Stimulated activated CD4-positive, alpha-beta T cell treated with anti-CD3 and anti-CD28 coated beads, Interleukin-1b, Interleukin-23, amount 100 ng/mL, for 1 hour (primary cell): ENCODE results near the gene IL34.

Experiments used
- DNase-seq, 2 donors: peaks; one replicate each; pipeline ENCODE4 v3.0.0-alpha.2; 2020; ENCODE audit warnings: low read depth in 2 of 2

The IL34 gene

DNA sequence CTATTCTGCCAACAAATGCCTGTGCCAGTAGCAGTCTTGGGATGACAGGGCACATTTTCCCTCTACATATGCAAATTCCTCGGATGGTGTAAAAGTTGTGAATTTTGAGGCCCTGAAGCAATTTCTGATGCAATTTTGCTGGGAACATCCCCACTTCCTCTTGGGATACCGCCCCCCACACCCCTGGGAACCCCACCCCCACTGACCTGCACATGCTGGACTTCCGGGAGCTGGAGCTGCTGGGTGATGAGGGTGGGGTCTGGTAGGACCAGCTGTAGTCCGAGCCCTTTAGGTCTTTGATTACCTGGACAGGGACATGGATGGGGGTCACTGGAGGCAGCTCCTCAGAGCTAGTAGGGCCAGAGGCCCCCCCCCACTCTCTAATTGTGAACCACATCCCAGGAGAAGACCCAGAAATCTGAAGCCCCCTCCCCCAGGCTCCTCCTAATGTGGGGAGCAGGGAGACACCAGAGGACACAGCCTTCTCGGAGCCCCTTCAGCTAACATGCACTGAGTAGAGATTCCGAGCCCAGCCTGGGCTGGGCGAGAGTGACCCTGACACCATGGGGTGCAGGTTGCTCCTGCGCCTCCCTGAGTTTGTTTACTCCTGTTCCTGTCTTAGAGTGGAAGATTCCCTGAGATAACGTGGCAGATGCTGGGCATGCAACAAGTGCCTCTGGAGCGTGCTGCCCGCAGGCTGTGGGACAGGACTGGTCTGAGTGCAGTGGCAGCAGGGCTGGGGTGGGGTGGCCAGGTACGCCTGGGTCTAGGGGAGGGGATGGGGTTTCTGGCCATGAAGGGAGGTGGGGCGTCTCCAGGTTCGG is 30.5 kb downstream of the IL34 start:
- no peak for DNase-seq

DNA sequence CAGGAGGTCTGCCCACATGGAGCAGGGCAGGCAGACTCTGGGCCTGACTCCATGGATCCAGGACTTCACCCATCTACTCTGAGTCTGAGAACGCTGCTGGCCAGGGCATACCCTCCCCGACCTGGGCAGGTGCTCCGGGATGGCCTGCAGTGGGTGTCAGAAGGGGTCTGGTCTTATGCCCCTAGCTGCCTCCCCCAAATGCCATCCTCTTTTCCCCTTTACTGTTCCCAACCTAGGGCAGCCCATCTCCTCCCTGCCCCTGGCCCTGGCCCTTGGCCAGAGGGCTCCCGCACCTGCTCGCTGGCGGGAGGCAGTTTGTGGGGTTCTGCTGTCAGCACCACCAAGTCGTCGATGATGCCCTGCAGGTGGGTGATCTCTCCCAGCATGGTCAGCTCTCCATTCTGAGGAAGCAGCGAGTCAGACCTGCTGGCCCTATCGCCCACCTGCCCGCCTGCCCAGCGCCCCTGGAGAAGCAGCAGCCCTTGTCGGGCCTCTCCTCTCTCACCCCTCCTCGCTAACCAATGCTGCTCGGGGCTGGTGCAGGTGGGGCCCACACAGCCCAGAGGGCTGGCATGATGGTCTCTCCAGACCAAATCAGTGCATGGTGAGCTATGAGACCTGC is 31.3 kb downstream of the IL34 start:
- no peak for DNase-seq

DNA sequence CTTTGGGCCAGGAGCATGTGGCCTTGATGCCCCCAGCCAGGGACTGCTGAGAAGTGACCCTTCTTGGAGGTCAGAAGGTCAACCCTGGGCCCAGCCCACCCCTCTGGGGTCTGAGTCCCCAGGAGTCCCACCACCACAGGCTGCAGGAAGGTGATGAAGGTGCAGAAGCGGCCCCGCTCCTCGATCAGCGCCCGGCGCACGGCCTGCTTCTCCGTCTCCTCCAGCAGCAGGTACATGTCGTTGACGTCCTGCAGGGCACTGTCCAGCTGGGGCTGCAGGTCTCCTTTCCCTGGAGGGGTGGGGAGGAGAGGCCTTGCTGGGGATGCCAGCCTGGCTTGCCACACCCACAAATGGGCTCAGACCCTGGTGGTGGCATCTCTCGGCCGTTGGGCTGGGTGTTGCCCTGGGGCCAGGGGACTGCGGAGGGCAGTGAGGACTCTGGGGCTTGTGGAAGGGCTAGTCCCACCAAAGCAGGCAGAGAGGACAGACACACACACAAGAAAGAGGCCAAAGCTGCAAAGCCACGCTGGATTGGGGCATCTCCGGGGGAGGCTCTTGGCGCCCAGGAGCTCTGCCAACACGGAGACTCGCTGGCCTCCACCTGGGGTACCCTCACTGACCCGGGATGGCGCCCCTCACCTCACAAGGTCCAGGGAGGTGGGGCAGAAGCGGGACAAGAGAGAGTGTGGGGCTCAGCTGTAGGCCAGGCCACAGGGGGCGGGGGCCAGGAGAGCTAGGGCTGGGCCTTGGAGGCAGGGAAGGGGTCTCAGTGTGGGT is 31.9 kb downstream of the IL34 start:
- DNase-seq = no peak

DNA sequence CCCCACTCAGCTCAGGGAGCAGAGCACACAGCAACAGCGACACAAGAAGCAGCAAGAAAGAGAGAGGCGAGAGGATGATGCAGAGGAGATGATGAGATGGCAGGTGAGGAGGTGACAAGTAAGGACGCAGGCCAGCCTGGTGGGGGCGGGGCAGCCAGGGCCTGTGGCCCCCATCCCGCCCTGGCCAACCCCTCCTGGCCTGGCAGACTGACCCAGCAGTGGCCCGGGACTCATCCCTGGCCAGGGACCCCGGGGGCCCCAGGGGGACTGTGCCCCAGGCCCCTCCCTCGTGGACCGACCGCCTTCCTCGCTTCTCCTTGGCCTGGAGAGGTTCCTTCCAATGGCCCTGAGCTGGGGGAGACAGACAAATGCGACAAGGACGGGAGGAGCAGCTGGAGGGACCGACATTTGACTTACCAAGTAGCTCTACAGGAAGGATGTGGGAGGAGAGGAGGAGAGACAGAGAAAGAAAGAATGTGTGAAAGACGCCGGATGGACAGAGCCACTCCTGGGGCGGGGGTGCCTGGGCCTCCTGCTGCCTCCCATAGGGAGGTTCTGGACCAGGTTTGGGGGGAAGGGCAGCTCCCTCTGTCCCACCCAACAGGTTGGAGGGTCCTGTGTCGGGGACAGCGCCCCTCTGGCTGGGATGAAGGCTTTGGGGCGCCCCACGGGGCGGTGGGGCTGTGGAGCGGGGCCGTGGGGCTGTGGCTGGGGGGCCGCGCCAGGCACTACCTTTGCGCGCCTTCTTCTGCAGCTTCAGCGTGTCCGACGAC is 32.7 kb downstream of the IL34 start:
- no peak for DNase-seq

DNA sequence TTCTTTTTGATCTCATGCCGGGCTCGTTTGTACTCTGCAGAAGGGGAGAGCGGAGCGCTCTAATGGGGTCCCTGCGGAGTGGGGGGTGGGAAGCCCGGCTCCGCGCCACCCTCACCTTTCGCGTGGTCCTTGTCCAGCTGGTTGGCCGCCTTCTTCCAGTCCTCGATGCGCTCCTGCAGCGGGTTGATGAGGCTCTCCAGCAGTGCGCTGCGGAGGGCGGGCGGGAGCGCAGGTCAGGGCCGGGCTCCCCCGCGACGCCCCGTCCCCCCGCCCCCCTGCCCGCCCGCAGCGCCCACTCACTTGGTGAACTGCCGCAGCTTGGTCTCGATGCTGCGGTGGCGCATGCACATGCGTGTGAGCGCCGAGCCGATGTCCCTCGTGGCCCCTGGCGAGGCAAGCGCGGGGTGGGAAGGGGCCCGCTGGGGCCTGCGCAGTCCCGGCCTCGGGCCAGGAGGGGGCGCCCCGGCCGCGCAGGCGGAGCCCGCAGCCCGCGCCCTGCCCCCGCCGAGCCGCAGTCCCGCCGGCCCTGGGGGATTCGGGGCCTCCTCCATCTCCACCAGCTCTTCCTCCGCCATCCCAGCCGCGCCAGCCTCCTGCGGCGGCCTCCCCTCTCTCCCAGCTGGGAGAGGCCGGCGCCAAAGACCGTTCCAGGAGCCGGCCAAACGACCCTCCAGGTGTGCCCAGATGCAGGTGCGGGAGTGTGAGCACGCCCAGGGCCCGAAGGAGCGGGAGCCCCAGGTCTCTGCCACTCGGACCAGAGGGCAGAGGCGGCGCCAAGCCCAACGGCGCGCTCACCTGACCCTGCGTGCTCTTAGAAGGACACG is 33.5 kb downstream of the IL34 start:
- no peak for DNase-seq

DNA sequence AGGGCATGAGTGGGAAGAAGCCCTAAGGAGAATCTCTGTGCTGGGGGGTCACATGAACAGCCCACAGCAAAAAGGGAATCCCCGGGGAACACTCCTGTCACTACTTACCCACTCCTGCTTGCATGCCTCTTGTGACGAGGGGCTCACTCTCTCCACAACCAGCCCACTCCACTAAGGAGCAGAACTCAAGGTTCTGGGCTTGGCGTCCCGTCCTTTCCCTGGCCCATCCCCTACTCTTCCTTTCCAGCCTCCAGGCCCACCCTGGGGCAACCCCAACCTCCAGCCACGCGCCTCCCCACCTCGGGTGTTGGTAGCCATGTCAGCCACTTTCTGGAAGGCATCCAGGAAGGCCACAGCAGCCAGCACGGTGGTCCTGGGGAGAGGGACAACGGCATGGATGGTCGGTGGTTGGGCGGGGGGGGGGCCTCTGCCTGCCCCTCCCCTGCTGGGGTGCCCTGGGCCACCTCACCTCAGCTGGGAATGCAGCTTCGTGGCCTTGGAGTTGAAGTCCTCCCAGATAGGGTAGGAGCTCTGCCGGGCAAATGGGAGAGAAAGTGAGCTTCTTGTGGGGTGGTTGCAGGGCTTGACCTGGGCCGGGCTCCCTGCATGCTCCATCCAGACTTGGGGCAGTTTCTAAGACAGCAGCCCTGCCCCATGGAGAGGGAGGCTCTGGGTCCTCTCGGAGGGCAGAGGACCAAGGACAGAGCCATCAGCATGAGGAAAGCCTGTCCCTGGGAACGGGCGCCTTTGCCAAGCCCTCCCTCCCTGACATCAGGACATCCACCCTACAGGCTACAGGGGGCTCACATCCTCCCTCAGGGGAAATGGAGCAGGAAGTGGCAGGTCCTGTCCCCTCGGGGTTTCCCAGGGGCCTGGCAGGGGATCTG is 34.4 kb downstream of the IL34 start:
- no peak for DNase-seq

DNA sequence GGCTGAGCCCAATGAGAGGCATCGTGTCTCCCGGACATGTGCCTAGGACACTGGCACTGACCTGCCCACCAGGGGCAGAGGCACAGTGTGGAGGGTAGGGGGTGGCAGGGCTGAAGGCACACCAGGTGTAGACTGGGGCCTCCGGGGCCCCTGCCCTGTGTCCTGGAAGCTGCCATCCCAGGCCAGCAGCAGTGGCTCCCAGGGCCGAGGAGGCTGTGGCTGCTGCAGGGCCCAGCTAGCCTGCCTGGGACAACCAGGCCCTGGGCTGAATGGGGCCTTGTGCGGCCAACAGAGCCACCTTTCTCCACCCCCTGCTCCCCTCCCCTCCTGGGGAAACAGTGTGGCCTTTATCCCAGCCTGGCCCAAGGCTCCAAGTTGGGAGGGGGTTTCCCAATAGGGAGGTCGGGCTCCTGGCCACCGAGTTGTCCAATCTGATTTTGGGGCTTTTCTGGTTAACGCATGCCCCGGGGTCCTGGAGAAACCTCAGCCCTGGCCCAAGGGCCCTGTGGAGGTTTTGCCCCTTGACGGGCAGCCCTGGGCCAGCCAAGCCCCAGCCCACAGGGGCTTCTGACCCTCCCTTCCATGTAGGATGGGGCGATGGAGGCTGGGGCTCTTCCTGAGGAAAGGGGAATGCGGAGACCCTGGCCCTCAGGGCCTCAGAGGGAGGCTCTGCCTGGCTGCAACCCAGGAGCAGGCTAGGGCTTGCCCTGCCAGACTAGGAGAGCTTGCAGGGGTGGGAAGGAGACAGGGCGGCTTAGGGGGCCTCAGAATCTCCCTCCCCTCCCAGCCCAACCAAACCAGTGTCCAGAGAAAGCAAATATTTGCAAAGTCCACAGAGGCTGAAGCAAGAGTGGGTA is 35.3 kb downstream of the IL34 start:
- no peak for DNase-seq

DNA sequence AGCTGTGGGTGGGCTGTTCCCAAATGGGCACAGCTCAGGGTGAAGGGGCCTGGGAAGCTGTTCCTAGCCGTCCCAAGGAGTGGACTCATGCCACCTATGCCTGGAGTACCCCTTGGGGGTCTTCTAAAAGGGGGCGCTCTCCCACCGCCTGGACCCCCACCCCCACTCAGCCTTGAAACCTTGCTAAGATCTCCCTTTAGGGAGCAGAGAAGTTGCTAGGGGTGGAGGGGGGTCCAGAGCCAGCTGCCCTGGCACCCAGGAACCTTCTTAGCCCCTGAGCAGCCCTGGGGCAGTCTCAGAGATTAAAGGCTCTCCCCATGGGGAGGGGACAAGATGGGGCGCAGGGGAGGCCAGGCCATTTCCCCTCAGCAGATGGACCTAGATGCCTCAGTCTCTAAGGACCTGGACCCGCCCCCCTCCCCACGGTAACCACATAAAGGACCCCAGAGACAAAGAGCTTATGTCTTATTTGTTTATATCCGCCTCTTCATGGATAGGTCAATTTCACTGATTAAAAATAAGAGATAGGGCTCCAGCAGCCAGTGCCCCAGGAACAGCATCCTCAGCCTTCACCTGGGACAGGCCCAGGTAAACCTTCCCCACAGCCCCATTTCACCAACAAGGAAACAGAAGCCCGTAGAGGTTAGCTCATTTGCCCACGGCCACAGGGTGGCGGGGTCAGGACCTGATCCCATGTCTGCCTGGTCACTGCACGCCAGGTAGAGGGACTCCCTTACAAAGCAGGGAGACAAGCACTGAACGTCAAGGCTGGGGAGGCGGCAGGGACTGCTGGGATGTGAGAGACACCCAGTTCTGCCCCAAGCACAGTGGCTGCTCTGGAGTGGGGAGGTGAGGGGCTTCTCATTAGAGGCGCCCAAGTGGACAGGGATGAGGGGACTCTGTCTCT is 36.1 kb downstream of the IL34 start:
- DNase-seq = no peak

DNA sequence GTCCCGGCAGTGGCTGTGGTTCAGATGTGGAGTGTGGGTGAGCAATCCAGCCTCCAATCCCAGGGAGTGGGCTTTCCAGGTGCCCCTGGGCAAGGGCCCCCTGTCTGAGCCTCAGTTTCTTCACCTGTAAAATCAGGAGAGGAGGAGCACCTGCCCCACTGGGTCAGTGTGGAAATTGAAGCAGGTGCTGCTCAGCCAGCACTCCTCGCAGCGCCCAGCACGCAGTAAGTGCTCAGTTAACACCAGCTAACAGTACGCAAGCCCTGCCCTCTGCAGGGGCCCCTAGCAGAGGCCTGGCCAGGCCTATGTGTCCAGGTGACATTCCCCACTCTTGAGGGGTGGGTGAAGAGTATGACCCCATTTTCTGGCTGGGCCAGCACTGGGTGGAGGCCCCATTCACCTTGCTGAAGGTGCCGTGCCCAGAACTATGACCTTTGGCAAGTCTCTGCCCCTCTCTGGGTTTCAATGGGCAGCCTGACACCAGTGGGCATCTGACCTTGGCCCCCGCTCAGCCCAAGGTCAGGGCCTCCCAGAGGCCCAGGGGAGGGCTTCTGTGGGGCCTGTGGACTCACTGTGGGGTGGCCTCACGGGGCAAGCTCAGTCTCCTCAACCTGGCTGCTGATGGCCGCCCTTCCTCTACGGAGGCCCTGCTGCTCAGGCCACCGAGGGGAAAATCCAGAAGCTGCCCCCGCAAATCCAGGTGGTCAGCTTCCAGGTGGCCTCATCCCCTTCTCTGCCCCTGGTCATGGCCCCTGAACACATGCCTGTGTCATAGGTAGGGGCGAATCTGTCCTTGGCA is 37.0 kb downstream of the IL34 start:
- DNase-seq = no peak

DNA sequence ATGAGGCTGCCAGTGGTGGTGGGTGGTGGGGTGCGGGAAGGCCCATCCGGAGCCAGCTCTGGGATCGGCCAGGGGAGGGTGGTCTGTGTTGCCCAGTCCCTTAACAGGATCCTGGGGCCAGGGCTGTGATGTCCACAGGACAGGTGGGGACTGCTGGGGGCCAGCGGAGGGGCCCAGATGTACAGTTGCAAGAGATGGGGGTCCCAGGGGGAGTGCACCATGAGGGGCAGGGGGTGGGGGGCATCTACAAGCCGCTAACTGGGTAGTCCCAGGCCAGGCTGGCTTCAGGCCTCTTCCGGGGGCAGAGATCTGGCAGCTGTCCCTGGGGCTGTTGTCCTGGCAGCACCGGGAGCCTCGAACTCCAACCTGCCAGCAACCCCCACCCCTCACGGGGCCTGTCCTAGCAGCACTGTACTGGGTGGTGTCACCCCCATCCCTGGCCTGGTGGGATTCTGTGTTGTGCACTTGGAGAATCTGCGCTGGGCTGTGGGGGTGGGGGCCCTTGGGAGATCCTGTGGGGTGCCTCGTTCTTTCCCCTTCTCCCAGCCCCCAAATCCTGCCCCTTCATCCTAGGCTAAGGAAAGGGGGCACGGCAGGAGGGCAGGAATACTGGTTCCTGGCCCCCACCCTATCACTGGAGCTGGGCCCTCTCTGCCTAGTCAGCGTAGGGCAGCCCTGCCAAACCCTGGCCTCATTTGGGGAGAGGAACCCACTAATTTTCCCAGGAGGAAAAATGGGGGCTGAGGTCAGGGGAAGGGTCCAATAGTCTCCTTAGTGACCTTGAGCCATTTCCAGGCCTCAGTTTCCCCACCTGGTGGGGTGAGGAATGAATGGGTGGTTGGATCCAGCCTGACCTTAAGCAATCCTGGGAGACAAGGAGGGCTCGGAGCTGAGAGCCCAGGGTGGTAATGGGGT is 38.0 kb downstream of the IL34 start:
- DNase-seq = no peak

DNA sequence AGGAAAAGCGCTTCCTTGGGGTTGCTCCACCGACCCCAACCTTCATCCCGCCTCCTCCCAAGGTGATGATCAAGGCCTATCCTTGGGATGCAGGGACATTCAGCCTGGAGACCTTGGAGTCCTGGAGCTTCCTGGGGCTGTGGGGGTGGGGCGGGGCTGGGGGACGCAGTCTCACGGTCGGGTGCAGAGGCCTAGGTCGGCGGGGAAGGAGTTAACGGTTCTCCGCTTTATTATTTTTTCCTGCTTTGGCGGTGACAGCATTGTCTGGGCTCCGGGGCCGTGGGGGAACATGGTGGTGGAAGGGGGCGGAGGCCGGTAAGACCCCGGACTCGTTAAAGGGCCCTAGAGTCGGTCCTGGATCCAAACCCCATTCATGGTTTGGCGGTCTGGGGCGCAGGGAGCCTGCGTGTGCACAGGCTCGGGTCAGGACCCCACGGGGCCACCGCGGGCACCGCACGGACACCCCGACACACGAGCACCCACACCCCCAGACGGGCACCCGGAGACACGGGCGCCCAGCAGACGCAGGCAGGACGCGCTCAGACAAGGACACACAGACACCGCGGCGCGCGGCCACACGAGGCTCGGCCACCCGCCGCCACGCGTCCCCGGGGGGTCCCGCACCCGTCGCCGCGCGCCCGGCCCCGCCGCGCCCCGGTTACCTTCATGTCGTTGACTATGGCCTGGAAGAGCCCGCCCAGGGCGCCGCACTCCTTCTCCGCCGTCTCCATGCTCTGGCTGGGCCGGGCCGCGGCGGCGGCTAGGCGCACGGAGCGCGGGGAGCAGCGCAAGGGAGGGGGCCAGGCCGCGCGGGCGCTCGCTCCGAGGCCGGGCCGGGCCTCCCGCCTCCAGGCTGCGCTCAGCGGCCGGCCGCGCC is 38.9 kb downstream of the IL34 start:
- no peak for DNase-seq

DNA sequence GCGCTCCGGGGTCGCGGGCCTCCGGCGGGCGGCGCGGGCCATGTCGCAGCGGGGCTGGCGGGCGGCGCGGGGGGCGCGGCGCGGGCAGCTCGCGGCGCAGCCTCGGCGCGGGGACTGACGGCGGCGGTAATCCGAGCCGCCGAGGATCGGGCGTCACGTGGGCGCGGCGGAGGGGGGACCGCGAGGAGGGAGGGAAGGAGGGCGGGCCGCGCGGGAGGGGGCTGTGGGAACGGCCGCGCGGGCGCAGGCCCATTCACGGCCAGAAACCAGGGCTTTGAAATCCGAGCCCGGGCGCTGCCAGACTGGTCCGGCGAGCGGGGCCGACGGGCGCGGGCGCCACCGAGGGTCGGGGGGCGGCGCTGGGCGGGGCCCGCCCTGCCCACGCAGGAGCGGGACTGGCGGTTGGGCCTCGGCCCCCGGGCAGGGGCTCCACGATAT is 39.6 kb downstream of the IL34 start, which contains the start of gene MTSS2:
Gene MTSS2 (minus strand): TSS at position 116 of the 438 bp plus-strand sequence. CDS start 262 bp downstream, outside the sequence.
- no peak for DNase-seq

DNA sequence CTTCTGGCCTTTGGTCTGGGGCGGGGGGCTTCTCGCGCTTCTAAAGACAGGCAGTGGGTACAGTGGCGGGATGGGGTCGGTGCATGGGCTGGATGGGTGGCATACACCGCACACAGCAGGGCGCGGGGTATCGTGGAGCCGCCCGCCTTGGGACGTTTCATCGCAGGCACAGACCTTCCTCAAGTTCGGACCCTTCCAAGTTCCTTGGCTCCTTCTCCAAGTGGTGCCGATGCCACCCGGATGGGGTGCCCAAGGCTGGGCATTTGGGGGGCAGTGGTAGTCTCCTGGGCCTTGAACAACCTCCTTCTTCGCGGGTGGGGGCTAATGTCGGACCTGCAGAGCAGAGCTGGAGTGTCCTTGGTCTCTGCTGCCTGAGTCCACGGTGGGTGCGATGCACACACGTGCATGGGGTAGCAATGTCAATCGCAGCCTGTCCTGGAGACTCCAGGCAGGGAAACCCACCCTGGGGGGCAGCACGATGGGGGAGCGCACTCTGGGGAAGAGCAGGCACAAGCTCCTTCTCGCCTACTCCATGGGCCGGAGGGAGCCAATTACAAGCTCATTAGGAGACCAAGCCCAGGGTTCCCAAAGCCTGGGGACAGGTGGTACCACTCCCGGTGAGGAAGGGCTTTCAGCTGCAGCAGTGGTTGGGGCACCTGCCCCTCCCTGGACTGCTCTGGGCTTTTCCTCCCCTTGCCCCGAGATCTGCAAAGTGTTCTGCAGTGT is 40.2 kb downstream of the IL34 start:
- no peak for DNase-seq

DNA sequence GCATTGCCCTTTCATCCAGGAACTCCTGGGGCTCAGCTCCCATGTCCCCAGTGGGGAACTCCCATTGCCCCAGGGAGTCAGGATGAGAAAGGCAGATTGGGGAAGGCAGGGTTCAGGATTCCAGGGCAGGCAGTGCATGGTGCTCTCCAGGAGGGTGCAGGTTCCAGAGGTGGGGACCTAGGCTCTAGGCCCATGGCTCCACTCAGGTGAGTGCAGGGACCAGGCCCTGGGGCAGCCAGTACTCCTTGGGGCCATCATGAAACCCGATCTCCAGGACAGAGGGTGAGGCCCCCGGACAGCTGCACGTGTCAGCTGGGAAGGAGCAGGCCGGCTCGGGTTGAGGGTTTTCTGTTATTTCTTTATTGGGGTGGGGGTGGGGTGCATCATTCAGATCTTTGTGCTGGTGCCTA is 40.7 kb downstream of the IL34 start:
- no peak for DNase-seq
